HG03066 (cell line): ENCODE measurements around the gene SORCS2.

Experiments used
- ATAC-seq: cut with Tn5 transposase; IDR thresholded peaks from one replicate; pipeline ENCODE4 v1.9.1; 2021; ENCODE audit warnings: low read depth; ENCODE audit not compliant: unreplicated experiment

Gene SORCS2

GRCh38 chr4:7530082-7530481 lies 337.7 kb downstream of the SORCS2 start:
- ATAC-seq, result no peak

GRCh38 chr4:7530932-7531639 lies 338.7 kb downstream of the SORCS2 start:
- ATAC-seq, result no peak

GRCh38 chr4:7531640-7531994 lies 339.3 kb downstream of the SORCS2 start:
- no peak for ATAC-seq

- ATAC-seq, result no peak
Measured at GRCh38 chr4:7532043-7532442, 339.7 kb downstream of the SORCS2 start.

- ATAC-seq, result no peak
Measured at GRCh38 chr4:7533267-7533666, 340.9 kb downstream of the SORCS2 start.

GRCh38 chr4:7535094-7535493 lies 342.8 kb downstream of the SORCS2 start:
- ATAC-seq, result no peak

DNA sequence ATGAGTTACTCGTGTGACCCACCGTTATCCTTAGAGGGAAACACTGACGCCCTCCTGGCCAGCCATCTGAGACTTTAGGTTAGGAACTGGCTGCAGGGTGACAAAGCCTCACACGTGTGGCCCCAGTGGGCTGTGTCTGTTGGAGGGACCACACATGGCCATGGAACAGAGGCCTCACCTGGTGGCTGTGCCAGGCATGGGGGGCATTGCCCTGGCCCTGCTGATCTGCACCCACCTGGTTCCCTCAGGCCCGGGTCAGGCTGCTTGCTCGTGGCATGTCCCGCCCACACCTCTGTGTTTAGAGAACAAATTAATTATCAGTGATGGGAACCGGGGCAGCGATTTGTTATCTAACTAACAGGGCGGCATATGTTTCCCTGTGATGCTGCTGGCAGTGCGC lies 343.3 kb downstream of the SORCS2 start:
- no peak for ATAC-seq

DNA sequence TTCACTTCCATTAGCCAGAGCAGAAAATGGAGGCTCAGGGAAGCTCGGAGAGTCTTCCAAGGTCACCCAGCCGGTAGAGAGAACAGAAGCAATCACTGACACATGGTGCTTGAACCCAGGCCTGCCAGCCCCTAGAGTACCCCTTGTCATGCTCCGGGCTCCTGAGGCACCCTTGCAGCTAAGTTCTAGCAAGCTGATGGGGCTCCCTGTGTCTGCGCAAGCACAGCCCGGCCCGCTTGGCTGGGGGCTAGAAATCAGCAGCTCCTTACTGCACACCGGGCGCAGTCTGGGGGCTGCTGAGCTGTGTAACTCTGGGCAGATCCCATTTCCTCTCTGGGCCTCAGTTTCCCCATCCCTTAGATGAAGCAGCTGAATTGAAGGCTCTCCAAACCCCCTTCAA lies 344.5 kb downstream of the SORCS2 start:
- ATAC-seq, result no peak

DNA sequence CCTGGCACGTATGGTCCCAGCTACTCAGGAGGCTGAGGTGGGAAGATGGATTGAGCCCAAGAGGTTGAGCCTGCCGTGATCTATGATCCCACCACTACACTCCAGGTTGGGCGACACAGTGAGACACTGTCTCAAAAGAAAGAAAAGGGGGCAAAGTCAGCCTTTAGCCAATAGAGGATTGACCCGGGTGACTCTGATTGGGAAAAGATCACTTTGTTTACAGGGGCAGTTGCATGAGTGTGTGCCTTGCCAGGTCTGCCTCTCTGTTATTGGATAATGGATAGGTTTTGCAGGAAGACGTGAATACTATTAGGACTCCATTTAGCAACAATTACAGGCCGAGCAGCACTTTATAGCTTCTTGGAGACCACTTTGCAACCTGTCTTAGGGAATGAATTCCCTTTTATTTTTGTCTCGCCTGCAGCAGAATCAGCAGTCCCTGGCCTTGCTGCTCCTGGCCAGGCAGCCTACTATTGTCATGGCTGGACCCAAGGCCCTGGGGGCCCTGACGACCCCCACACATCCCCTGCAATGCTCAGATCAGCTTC lies 345.6 kb downstream of the SORCS2 start:
- no peak for ATAC-seq

GRCh38 chr4:7538518-7538917 lies 346.2 kb downstream of the SORCS2 start:
- no peak for ATAC-seq

GRCh38 chr4:7539186-7539585 lies 346.8 kb downstream of the SORCS2 start:
- ATAC-seq, result no peak

- no peak for ATAC-seq
Measured at GRCh38 chr4:7539659-7540058, 347.3 kb downstream of the SORCS2 start.

GRCh38 chr4:7540206-7540605 lies 347.9 kb downstream of the SORCS2 start:
- no peak for ATAC-seq

DNA sequence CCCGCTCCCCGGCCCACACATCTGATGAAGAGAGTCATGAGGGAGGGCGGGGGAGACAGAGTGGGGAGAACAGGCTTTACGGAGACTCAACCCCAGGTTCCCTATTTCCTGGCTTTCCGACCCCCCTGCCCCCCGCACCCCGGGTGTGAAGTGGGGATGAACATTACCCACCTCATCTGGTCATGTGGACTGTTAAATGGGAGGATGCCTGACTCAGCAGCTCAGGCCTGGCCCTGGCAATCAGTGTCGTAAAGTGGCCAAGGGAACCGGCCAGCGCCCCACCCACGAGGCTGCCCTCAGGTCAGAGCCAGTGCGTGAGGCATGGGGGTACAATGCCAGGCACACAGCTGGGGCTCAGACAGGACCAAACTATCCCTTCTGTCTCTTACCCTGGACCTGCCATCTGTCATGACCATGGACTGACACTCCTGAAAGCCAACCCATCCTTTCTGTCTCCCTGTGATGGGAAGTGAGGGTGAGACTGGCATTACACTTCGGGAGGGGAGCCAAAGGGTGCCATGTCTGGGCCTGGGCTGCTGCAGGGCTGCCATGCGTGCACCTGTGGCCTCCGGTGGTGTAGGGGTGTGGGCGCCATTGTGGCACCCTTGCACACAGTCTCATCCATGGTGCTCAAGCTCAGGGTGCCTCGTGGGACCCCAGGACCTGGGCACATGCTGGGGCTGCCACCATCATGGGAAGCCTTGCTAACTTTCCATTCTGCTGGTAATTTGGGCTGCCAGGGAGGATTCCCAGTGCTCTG lies 348.5 kb downstream of the SORCS2 start:
- ATAC-seq, result no peak

DNA sequence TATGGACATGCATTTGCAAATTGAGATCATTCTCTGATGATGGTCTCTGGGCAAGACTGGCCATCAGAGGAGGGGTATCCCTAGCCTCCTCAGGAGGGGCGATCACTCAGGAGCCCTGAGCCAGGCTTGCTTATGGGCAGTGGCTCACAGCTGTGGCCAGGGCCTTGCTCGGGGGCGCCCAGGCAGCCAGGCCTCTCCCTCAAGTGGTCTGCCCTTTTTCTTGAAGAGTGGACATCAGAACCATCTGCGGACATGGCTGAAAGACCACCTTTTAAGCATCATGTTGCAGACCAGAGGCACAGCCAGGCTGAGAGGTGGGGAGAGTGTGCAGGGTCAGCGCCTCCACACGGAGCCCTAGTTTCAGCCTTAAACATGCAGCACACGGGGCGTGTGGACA lies 349.1 kb downstream of the SORCS2 start:
- no peak for ATAC-seq

DNA sequence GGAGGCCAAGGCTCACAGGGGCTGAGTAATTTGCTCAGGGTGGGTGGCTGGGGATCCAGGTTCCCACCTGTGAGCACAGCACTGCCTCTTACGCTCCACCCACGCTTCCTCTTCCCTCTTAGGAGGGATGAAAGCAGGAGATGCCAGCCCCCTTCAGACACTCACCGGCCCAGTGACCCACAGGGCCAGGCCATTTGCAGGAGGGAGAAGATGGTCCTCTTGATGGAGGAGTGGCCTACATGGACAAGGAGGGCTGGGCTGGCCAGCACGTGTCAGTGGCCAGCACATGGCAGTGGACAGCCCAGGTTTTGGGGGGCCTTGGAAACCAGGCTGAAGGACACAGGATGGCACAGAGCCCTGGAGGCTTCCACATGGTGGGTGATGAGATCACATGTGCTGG lies 350.4 kb downstream of the SORCS2 start:
- no peak for ATAC-seq

DNA sequence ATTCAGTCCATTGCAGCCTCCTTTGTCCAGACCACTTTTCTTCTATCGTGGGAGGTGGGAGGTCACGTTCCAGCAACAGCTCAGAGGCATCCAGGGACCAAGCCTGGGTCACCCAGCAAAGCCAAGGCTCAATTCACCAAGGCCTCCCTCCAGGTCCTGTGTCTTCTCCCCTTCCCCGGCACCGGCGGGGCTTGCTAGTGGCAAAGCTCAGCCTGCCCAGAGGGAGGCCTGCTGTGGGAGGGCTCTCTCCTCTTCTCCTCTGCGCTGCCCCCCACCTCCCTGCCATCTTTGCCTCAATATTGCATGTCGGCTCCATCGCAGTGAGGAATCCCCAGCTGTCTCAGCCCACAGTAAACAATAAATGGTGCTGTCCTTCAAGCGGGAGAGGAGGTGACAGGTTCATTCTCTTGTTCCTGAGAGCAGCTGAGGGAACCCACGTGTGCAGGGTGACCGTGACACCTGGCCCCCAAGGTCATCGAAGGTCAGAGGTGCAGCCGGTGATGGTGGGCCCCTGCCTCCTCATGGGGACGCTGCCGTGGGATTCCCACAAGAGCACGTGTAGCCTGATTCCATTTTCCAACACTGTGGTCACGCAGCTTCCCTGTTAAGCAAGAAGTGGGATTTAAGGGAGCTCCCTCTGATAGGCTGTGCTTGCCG lies 353.9 kb downstream of the SORCS2 start:
- ATAC-seq, result no peak

- ATAC-seq, result no peak
Measured at GRCh38 chr4:7546809-7547367, 354.6 kb downstream of the SORCS2 start.

GRCh38 chr4:7547368-7548040 lies 355.2 kb downstream of the SORCS2 start:
- no peak for ATAC-seq

- ATAC-seq, result no peak
Measured at GRCh38 chr4:7549866-7550265, 357.5 kb downstream of the SORCS2 start.

GRCh38 chr4:7552466-7552865 lies 360.1 kb downstream of the SORCS2 start:
- no peak for ATAC-seq
